ENCODE data around the gene KIAA0753.

KIAA0753 gene

DNA sequence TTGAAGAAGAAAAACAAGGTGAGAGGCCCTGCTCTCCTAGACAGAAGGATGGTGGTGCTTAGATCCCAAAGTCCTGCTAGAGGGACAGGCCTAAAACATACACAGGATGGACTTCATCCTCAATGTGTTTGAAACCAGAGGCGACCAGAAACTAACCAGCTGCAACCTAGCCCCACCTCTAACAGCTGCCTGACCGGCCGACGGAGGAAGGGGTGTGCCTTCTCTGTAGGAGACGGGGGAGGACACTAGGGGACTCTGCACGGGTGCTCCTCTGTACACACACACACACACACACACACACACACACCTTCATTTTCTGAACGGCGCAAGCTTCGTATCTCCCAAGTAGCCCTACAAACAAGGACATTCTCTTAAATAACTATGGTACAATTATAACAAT lies 59.9 kb downstream of the KIAA0753 start:
- TF ChIP-seq, protein P1, sequence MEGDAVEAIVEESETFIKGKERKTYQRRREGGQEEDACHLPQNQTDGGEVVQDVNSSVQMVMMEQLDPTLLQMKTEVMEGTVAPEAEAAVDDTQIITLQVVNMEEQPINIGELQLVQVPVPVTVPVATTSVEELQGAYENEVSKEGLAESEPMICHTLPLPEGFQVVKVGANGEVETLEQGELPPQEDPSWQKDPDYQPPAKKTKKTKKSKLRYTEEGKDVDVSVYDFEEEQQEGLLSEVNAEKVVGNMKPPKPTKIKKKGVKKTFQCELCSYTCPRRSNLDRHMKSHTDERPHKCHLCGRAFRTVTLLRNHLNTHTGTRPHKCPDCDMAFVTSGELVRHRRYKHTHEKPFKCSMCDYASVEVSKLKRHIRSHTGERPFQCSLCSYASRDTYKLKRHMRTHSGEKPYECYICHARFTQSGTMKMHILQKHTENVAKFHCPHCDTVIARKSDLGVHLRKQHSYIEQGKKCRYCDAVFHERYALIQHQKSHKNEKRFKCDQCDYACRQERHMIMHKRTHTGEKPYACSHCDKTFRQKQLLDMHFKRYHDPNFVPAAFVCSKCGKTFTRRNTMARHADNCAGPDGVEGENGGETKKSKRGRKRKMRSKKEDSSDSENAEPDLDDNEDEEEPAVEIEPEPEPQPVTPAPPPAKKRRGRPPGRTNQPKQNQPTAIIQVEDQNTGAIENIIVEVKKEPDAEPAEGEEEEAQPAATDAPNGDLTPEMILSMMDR (IDR thresholded peaks at IDR 0.05; ENCODE audit: extremely low read depth, insufficient read depth, missing control alignments): no peak
- DNase-seq (ENCODE audit: low spot score): no peak
- in situ Hi-C loops (cut with MboI; ENCODE audit: low pct_unique_long_range_greater_than_20kb, low sequenced_read_pairs, unreplicated experiment): no loop called here

DNA sequence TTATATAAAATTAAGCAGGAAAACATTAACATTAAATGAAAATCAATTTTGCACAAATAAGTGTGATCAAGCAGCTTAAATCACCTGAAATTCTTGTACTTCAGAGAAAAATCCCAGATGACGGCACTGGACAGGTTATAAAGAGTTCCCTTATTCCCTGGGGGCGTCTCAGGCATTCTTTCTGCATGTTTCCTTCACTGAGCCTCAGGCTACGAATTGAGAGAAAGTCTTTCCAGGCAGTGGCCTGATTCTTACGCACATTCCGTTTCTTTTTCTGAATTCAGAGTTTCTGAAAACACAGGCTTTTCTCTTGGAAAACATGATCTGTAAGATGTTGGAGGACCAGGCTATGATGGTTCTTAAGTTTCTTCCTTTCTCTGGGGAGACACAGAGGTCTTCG lies 62.0 kb downstream of the KIAA0753 start:
- TF ChIP-seq, protein P1 (IDR thresholded peaks at IDR 0.05; ENCODE audit: extremely low read depth, insufficient read depth, missing control alignments): no peak
- DNase-seq (ENCODE audit: low spot score): no peak
- in situ Hi-C loops (cut with MboI; ENCODE audit: low pct_unique_long_range_greater_than_20kb, low sequenced_read_pairs, unreplicated experiment): no loop called here

DNA sequence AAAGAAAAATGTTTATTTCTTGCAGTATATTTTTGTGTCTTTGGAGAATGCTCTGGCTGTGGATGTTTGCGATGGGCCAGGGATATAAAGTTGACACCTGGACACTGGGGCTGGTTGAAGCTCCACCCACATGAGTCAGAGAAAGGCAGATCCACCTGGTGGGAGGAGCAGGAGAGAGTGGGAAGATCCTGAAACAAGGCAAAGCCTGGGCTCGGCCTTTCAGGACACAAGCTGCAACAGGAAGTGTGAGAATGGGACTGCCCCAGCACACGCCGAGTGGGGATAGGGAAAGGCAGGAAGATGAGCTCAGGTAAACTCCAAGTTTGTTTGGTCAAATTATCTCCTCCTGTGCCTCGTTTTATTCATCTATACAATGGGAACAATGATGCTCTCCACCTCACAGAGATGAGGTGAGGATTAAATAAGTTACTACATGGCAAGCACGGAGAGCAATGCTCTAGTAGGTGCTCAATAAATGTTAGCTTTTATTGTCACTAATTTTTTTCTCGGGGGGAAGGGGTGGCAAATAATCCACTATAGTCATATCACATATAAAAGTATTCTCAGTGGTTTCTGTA lies 62.7 kb downstream of the KIAA0753 start:
- in situ Hi-C loops (cut with MboI; ENCODE audit: low pct_unique_long_range_greater_than_20kb, low sequenced_read_pairs, unreplicated experiment): no loop called here
- no peak for DNase-seq (ENCODE audit: low spot score)
- TF ChIP-seq, protein P1 (IDR thresholded peaks at IDR 0.05; ENCODE audit: extremely low read depth, insufficient read depth, missing control alignments): no peak

DNA sequence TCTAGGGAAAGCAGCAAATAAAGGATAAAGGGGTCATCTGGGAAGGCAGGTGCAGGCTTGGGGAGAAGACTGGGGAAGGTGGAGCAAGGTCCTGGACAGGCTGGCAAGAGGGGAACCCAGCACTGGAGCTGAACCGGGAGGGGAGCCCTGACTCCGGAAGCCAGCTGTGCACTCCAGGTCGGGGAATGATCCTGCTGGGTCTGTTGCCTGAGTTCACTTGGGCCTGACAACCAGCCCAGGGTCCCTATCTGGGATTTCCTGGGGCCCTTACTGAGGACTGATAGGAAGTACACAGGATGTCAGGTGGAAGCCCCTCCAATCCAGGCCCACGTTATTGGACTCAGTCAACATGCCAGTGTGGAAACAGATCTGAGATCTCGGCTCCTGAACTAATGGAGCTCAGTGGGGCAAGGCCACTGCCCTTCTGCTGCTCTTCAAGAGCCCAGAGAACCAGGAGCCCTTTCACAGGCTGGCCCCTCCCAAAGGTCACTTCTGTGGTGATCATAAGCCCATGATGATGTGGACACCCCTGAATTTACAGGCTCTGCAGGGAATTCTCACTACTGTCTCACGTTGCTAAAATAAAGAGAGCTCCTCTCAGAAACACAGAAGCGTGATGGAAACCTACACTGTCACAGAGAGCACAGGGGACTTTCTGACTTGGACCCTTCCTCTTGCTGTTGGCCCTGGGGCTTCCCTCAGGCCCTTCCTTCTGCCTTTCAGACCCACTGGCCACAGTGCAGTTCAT lies 64.3 kb downstream of the KIAA0753 start:
- in situ Hi-C loops (cut with MboI; ENCODE audit: low pct_unique_long_range_greater_than_20kb, low sequenced_read_pairs, unreplicated experiment): no loop called here
- TF ChIP-seq, protein P1 (IDR thresholded peaks at IDR 0.05; ENCODE audit: extremely low read depth, insufficient read depth, missing control alignments): no peak
- DNase-seq (ENCODE audit: low spot score): no peak

DNA sequence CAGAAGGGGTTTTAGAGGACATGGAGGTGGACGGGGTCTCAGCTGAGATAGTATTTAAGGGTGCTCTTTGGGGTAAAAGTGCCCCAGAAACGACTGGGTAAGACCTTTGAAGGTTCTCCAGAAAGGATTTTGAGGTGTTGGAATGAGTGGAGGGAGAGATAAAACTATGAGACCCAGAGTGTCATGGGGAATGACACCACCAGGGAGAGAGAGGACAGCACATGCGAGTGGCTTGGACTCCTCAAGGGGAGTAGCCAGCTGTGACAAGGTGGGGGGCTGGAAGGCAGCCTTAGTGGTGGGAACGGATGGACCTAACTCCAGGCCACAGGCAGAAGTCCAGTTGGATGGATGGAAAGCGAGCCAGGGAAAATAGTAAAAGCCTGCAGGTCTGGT lies 64.9 kb downstream of the KIAA0753 start:
- in situ Hi-C loops (cut with MboI; ENCODE audit: low pct_unique_long_range_greater_than_20kb, low sequenced_read_pairs, unreplicated experiment): no loop called here
- DNase-seq (ENCODE audit: low spot score): no peak
- TF ChIP-seq, protein P1 (IDR thresholded peaks at IDR 0.05; ENCODE audit: extremely low read depth, insufficient read depth, missing control alignments): no peak

DNA sequence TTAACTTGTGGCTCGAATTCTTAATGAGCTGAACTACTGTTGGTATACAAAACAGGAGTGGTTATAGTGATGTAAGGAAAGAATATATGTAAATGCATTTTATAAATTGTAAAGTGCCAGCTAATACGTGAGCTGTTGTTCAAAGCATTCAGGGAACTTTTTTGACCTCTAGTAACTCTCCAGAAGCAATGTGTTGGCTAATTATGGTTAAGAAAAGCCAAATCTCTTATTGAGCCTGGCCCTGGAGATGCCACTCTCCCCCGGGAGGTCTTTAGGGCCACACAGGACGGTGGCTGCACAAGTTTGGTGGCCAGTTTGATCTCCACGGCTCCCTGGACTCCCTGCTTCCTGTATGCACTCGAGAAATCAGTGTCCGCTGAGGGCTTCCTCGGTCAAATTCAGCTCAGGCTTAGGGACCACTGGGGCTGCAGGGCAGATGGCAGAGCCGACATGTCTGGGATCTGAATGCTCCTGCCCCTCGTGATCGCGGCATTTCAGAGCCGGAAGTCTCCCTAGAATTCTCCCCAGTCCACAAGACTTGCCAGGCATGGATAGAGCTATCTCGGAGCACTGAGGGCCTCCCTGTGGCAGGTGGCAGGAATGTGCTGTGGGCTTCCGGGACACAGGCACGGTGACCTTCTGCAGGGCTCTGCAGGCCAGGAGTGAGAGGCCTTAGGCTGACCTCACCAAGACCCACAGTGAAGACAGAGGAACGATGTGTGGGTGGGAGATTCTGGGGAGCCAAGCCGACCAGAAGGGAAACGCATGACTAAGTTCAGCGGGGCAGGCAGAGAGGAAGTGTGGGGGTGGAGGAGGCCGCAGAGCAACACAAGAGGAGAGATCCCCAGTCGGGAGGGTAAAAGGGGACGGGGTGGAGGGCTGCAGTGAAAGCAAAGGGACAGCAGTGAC lies 65.6 kb downstream of the KIAA0753 start:
- in situ Hi-C loops (cut with MboI; ENCODE audit: low pct_unique_long_range_greater_than_20kb, low sequenced_read_pairs, unreplicated experiment): no loop called here
- TF ChIP-seq, protein P1 (IDR thresholded peaks at IDR 0.05; ENCODE audit: extremely low read depth, insufficient read depth, missing control alignments): no peak
- peak; percentile 71 for DNase-seq (ENCODE audit: low spot score)
